NCI-H2081 treated with DMSO at 0.1 percent for 48 hours (cell line): ENCODE data around the gene USP21.

ENCODE experiments used
- DNase-seq: peaks from one replicate; lab custom pipeline; 2025; lab: John Stamatoyannopoulos, UW

The USP21 gene

GRCh38 chr1:161193561-161194235 is 34.4 kb downstream of the USP21 start:
- no peak for DNase-seq

GRCh38 chr1:161195171-161195570 is 35.9 kb downstream of the USP21 start:
- no peak for DNase-seq

GRCh38 chr1:161196111-161196510 is 36.8 kb downstream of the USP21 start:
- no peak for DNase-seq

GRCh38 chr1:161196521-161197451 is 37.5 kb downstream of the USP21 start:
- no peak for DNase-seq

GRCh38 chr1:161197560-161198193 is 38.4 kb downstream of the USP21 start:
- DNase-seq = no peak

GRCh38 chr1:161198194-161198896 is 39.0 kb downstream of the USP21 start:
- DNase-seq = no peak

- DNase-seq = no peak
These were observed 39.7 kb downstream of the USP21 start, which contains the start of gene ADAMTS4 for GRCh38 chr1:161198897-161199431. TSS of gene ADAMTS4 (minus strand) at chr1:161199054. CDS start at chr1:161198627, 427 bp downstream.

GRCh38 chr1:161199506-161200139 is 40.3 kb downstream of the USP21 start:
- DNase-seq = no peak

GRCh38 chr1:161200421-161200991 is 41.2 kb downstream of the USP21 start:
- DNase-seq = no peak

- DNase-seq = no peak
These were observed 41.9 kb downstream of the USP21 start for GRCh38 chr1:161200992-161201835.

GRCh38 chr1:161201836-161202712 is 42.8 kb downstream of the USP21 start, which contains the start of gene NDUFS2:
TSS of gene NDUFS2 (plus strand) at chr1:161202367. CDS start at chr1:161202386, 19 bp downstream.
- DNase-seq = peak; percentile 98

- DNase-seq = no peak
These were observed 47.3 kb downstream of the USP21 start for GRCh38 chr1:161206411-161207140.

- DNase-seq = no peak
These were observed 47.9 kb downstream of the USP21 start for GRCh38 chr1:161207173-161207572.

- peak; percentile 66 for DNase-seq
These were observed 50.6 kb downstream of the USP21 start for GRCh38 chr1:161209790-161210409.

- no peak for DNase-seq
These were observed 55.1 kb downstream of the USP21 start for GRCh38 chr1:161214369-161214768.

- no peak for DNase-seq
These were observed 55.8 kb downstream of the USP21 start, which contains the start of gene FCER1G for GRCh38 chr1:161215076-161215475. TSS of gene FCER1G (plus strand) at chr1:161215295. CDS start at chr1:161215322, 27 bp downstream.
